AG10803 (cell line): ENCODE results near the gene BIN1.

ENCODE experiments used
- DNase-seq: peaks from one replicate; pipeline ENCODE4 v3.0.0; 2010; ENCODE audit warnings: low read depth
- H3K4me3 ChIP-seq: 2 replicates; pipeline ENCODE4 v1.5.1; 2011; ENCODE audit warnings: mild to moderate bottlenecking, low read length, control low read depth
- TF ChIP-seq, protein P1 (sequence below): conservative IDR thresholded peaks from 2 replicates; pipeline ENCODE4 v1.5.1; 2011; ENCODE audit warnings: mild to moderate bottlenecking, low read length, control low read depth, inconsistent platforms

BIN1 gene

DNA sequence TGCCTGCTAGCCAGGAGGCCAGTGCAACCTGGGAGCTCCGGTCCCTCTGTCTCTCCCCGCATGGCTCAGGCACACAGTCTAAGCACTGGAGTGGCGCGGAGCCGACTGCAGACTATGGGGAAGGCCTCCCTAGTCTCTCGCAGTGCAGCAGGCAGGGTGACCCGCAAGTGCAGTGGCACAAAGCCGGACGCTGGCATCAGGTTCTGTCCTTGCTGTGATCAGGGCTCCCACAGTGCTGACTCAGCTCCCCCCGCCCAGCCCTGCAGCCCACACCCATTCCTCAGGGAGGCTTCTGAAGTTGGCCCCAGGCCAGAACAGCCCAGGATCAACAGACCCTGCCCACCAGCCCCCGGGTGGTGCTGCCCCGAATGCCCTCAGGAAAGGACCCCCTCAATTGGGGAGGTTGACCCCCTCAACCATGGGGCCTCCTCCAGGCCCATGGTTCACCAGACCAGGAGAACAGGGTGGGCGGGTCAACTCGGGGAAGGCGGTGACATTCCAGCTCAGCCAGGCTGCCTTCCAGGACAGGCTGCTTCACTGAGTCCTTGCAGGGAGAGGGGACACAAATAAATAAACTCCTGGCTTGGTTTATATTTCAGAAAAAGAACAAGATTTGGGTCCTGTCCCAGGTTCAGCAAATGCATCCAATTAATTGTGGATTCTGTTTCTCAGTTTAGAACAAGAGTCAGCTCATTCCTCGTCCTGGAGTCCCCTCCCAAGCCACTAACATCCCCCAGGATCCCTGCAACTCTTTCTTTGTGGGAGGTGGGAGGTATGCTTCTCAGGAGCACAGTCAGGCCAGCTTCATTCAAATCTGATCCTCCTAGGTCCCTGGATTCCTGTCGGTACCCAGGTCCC, 12.2 kb downstream of the BIN1 start:
- no peak overlapping the region for H3K4me3 ChIP-seq
- peak; percentile 28 for DNase-seq
- TF ChIP-seq, protein P1, sequence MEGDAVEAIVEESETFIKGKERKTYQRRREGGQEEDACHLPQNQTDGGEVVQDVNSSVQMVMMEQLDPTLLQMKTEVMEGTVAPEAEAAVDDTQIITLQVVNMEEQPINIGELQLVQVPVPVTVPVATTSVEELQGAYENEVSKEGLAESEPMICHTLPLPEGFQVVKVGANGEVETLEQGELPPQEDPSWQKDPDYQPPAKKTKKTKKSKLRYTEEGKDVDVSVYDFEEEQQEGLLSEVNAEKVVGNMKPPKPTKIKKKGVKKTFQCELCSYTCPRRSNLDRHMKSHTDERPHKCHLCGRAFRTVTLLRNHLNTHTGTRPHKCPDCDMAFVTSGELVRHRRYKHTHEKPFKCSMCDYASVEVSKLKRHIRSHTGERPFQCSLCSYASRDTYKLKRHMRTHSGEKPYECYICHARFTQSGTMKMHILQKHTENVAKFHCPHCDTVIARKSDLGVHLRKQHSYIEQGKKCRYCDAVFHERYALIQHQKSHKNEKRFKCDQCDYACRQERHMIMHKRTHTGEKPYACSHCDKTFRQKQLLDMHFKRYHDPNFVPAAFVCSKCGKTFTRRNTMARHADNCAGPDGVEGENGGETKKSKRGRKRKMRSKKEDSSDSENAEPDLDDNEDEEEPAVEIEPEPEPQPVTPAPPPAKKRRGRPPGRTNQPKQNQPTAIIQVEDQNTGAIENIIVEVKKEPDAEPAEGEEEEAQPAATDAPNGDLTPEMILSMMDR = no peak

- H3K4me3 ChIP-seq = no peak overlapping the region
- no peak for DNase-seq
- TF ChIP-seq, protein P1 = no peak
Measured at GRCh38 chr2:127093648-127094210, 13.2 kb downstream of the BIN1 start.

- TF ChIP-seq, protein P1 = no peak
- no peak overlapping the region for H3K4me3 ChIP-seq
- DNase-seq = no peak
Measured at GRCh38 chr2:127092901-127093516, 13.9 kb downstream of the BIN1 start.

- no peak for DNase-seq
- TF ChIP-seq, protein P1 = no peak
- no peak overlapping the region for H3K4me3 ChIP-seq
Measured at GRCh38 chr2:127092306-127092705, 14.6 kb downstream of the BIN1 start.

DNA sequence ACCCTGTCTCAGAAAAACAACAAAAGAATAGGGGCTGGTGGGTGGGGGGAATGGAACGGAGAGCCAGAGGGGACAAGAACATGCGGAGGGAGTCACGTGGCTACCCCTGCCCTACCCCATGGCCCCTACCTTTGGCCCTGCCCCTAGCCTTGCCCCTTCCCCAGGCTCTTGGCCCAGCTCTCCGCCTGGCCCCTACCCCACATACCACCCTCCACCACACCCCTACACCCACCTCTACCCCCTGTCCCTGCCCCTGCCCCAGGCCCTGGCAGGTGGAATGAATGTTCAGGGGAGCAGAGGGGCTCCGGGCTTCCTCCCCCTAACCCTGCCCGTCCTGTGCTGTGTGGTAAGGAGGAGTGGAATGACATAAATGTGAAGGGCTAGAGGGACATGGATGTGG, 15.1 kb downstream of the BIN1 start:
- H3K4me3 ChIP-seq = no peak overlapping the region
- DNase-seq = no peak
- TF ChIP-seq, protein P1 = no peak

DNA sequence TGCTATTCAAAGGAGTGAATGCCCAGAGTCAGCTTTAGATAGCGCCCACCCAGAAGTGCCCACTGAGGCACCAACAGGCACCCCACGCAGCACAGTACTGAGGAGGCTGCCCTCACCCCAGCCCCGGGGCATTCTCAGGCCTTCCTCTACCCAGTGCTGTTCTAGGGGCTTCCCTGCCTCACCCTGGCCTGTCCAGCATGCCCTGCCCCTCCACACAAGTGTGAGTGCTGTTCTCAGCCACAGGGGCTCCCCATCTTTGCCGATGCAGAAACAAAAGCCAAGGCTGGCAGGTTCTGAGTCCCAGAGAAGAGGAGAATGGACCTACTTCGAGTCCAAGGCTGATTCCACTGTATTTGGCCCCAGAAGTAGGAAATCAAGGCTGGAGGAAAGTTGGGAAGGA, 15.8 kb downstream of the BIN1 start:
- H3K4me3 ChIP-seq = no peak overlapping the region
- DNase-seq = no peak
- TF ChIP-seq, protein P1 = no peak
